Urothelium cell line (cell line): ENCODE data around the gene PARD3.

Experiments used
- DNase-seq: peaks from one replicate; pipeline ENCODE4 v3.0.0; 2011; ENCODE audit warnings: low spot score, mixed read lengths
- FAIRE-seq: peaks from 2 replicates; lab custom pipeline; 2011; peaks lifted over from hg19 to GRCh38; lab: Jason Lieb, UNC

The PARD3 gene

DNA sequence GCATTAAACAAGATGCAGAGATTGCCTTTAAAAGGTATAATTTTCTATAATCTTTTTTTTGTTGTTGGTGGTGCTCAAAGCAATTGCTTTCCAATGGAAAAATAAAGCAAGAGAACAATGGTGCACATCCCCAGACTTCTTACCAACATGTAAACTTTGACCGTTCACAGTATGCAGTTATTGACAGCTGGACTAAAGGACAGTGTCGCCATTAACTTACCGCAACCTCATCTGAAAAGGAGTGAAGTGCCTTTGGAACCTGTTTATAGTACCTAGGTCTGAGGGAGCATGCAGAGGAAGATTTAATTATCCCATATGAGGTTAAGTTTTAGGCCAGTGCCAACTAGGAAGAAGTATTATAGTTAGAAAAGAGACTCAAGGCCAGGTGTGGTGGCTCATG lies 654.5 kb downstream of the PARD3 start:
- DNase-seq = no peak
- no peak for FAIRE-seq

DNA sequence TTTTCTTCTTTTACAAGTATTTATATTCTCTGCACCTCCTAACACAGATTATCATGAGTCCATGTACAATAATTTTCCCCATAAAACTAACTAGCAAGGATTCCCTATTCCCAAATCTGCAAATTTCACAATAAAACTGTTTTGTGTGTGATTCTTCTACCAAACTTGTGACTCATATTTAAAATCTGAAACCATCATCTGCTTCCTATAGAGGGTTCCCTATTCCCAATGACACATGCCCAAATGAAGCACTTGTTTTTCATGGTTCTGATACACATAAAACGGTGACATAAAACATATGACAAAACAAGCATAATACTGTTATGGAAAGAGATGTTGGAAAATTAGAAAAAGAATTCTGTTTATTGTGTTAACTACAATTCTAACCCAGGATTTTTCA lies 657.6 kb downstream of the PARD3 start:
- FAIRE-seq (no peak), DNase-seq (no peak)

DNA sequence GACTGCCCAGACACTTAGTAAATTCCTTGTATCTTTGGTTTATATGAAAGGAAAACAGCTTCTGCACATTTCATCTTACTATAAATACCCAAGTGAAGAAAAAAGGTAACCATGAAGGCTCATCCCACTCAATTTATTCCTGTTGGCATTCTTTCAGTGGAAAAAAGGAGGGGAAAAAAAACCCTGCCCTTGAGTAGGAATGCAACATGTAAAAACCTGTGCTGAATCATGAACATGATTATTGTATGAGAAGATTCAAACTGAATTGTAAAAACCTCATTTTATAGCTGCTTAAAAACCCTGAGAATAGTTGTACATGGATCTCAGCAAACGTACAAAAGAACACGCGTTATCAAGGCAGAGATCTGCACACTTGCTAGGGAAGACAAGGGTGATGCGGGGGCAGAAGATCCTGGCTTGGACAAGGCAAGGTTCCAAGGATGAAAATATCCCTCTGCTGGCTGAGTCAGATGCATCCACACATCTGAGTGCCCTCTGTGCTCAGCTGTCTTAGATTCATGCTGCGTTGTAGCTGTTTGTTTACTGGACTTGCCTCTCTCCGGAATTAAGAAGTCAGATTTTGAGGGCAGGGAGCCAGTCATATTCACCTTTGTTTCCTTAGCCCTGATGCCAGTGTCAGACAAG lies 658.2 kb downstream of the PARD3 start:
- peak; percentile 17 for FAIRE-seq
- peak; percentile 59 for DNase-seq

DNA sequence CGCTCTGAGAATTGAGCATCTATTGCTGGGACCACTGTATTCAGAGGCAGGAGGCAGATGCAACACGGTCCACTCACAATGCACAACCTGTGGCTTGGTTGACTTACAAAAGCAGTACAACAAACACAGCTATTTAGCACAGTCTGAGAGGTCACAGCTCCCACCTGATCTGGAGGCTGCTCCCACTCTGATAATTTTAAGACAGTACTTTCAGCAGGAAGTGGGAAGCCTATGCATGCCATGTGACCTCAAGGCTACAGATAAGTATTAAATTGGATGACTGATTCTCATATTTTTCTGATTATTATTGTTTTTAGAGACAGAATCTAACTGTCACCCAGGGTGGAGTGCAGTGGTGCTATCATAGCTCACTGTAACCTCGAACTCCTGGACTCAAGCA lies 659.3 kb downstream of the PARD3 start:
- peak; percentile 70 for FAIRE-seq

DNA sequence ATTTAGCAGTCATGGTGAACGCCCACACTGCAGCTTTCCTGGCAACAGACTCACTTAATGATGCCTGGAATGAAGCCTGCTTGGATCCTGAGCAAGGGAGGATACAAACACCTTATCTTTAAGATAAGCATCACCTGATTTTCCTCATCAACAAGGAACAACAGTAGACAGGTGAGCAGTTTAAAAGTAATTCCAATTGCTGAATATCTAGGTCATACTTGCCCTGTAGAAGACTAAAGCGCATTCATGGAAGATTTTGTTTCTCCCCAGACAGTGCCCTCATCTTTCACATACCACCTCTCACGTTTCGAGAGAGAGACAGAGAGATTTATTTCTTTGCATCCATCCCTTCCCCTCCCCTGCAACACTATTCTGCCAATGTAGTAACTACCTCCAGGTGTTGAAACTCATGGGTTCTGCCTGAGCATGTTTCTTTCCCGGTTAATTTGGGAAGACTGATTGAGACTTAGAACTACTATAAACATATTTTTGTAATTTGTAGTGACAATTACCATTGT lies 660.7 kb downstream of the PARD3 start:
- no peak for FAIRE-seq
- DNase-seq = no peak

More for the DNA sequence above, 659.3 kb downstream of the PARD3 start:
- no peak for DNase-seq

DNA sequence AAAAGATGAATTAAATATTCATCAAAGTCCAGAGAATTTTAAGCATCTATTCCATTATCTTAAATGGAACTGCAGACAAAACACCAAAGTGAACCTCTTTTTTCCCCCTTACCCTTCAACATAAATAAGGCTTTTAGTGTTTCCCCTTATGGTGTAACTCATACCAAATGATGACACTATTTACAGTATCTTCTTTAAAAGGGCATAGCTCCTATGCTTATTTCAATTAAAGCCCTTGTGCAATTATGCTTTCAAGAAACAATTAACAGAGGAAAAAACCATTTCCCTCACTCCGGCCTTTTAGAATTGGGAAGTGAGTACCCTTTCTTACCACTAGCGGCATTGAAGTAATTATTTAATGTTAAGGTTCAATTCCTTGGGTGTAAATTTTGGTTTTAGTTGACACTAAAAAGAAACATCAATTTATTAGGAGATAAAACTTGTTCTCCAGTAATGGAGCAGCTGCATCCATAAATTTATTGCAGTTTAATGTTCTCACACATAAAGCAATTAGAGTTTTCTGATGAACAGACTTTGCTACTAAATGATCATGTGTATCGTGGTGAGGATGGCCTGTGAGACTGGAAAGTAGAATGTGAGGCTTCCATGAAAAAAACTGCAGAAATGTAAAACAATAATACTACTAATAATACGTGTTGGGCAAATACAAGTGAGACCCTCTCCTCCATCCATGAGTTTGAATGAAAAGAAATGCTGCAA lies 661.3 kb downstream of the PARD3 start:
- DNase-seq = no peak
- FAIRE-seq = no peak

DNA sequence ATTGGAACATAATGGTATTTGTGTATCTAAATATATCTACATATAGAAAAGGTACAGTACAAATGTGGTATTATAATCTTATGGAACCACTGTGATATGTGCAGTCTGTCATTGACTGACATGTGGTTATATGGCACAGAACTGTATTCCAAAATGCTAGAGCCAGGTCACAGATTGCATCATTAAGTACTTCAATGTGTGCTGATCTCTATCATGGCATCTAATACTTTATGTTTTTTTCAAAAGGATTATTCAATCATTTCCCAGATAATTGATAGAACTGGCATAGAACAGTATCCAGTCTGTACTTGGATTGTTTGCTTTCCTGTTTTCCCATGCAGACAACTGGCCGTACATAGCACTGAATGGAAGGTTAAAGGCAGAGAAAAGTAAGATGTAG lies 662.7 kb downstream of the PARD3 start:
- no peak for FAIRE-seq

DNA sequence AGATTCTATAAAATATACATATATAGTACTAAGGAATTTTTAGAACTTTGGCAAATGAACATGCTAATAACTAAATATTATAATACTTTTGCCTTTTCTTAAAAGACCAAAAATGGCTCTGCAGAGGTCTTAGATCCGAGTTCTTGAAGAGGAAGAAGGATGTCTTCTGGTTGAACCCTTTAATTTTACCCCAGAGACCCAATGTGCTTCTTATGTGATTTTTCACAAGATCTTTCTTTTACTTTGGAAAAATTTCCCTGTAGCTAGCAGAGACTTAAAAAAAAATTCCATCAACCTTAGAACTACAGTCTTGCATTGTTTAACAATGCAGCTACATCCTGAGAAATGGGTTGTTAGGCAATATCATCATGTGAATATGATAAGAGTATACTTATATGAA lies 663.2 kb downstream of the PARD3 start:
- FAIRE-seq (peak; percentile 17), DNase-seq (no peak)

More for the DNA sequence above, 662.7 kb downstream of the PARD3 start:
- no peak for DNase-seq

DNA sequence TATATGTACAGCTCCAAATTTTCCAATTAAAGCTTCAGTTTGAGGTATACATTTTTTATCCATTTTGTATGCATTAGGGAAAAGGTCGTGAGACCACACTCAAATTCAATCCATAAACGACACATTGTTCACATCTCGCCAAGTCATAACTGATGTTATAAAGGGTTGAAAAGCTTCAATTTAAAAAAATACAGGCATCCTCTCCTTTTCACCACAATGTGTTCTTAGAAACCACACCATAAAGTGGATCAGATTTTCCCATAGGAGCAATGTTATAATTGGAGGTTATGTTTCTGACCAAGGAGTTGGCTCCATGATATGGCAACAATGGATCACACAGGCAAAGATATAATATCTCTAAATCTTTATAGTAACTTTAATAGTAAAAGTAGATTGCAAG lies 663.6 kb downstream of the PARD3 start:
- FAIRE-seq (no peak), DNase-seq (no peak)

DNA sequence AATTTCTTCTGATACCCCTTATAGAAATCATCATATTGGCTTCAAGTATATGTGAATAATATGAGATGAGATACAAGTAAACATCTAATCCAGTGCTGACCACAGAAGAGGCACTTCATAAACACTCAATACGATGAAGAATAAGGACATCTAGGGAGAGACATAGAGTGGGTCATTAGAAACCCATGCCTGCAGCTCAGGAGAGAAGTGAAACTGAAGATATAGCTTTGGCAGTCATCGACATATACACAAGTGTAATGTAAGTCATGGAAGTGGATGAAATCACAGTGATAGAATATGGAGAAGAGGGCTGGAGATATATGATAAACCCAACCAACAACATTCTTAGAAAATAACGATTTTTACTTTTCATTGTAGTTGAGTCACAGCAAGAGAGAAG lies 665.0 kb downstream of the PARD3 start:
- DNase-seq (no peak), FAIRE-seq (no peak)

DNA sequence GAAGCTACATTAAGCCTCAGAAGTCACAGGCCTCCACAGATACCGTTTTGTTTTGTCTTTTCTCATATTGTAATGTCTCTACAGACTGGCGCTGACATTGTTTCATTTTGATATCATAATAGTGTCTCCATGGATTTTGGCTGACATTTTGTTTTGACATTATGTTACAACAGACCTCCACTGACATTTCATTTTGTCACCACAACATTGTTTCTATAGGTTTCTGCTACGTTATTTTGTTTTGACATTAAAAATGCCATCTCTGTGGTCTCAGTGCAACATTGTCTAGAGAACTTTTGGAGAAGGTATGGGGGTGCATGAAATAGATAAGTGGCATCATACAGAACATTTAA lies 666.8 kb downstream of the PARD3 start:
- no peak for FAIRE-seq

DNA sequence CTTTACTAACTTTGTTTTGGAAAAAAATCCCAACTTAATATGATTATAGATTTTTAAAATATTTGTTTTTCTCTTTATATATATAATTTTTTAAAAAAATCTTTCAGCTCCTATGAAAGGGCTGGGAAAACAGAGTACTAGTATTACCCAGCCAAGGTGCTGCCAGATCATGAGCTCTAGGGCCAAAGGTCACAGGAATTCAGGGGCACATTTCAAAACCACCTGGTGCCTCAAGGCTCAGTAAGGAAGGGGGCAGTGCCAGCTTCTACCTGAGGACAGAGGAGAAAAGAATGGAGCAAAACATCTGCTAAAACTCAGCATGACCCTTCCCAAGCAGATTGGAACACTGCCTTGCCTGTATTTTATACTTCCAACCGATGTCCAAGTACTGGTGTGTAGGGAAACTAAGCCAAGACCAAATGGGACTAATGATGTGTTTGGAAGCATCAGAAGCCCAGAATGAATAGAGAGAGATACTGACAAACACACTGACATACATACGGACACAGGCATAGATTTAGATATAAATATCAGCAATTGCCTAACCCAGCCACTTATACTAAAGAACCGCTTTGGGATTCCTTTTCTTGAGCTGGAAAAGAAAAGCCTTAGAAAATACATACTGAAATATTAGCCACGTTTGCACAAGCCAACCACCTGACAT lies 667.3 kb downstream of the PARD3 start:
- no peak for DNase-seq
- no peak for FAIRE-seq

More for the DNA sequence above, 666.8 kb downstream of the PARD3 start:
- no peak for DNase-seq

DNA sequence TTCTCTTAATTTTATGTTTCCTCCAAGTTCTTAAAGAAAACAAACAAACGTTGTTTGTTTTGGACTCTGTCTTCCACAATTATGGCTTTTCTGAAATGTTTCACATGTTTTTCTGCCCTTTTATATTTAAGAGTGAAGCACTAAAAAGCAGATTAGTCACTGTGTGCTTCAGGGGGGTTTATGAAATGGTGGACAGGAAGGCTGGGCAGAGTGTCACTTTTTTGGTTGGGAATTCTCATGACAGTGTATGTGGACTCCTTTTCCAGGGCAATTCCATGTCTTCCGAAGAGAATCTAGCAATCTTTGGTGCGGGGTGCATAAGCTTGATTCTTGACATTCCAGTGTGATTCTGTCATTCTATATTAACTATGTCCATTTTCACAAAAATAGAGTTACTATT lies 669.4 kb downstream of the PARD3 start:
- DNase-seq (peak; percentile 33), FAIRE-seq (no peak)

DNA sequence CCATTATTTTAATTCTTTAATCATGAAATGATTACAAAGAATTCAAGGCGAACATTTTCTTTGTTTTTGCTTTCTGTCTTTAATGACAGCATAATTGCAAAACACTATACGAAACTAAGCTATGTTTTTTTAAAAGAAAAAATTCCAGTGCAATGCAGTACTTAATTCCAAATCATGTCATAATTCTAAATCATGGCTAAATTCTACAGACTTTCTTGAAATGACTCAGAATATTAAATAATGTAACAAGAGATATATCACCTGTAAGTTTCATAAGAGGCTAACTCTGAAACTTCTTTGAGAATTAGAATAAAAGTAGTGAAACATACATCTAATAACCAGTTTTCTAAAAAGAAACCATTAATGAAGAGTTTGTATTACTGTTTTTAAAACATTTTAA lies 671.6 kb downstream of the PARD3 start:
- DNase-seq = no peak
- no peak for FAIRE-seq

DNA sequence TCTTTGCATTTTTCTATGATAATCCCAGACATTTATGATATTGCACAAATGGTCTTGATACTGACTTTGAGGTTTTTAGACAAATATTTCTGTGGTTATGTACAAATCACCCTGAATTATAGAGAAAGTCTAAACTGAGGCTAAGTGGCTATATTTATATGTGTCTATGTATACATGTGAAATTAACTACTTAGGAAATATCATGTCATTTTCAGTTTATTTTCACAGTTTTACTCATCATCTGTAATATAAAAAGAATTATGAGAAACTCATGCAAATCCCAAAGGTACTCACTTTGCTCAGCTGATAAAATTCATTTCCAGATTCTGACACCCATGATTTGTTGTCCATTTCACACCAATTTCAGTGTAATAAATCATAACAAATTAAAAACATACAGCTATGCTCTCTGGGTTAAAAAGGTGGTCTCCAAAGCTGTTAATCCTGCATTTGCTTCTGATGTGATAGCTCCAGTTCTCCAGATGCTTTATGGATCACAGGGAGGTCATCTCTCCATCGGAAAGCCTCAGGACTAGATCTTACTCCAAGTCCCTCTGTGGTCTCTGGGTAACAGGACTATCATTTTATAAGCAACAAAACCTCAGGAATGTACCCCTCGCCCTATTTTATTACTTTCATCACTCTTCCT lies 673.9 kb downstream of the PARD3 start:
- no peak for DNase-seq
- no peak for FAIRE-seq

DNA sequence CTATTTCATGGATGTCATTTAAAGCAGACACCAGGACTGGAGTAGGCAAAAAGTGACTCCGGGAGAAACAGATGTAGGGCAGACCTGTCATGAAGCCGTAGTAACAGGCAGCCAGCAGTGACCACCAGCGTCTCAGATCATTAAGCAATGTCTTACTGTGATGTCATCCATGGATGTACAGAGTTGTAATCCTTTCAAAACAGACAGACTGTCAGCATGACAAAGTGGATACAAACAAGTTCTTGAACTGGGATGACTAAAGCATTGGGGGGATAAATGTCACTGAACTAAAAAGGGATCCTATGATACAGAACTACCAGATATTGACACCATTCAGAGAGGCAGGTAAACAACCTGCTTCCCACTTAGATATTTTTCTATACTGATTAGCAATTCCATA lies 675.5 kb downstream of the PARD3 start:
- no peak for DNase-seq
- FAIRE-seq = no peak

DNA sequence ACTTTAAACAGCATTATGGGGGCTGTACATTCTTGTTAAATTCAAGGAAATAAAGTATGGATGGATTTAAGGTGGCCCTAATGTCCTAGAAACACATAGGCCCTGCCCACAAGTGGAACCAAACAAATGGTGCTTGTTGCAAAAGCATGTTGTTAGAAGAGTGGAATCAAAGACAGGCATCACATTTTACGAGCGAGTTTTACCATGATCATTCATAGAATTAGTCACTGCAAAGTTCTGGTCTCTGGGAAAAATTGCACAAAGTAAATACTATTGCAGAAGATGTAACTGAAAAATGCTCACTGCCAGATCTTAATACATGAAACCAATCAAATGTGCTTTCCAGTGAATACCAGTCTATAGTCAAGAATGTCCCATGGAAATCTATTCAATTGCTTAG lies 677.1 kb downstream of the PARD3 start:
- DNase-seq (no peak), FAIRE-seq (no peak)

DNA sequence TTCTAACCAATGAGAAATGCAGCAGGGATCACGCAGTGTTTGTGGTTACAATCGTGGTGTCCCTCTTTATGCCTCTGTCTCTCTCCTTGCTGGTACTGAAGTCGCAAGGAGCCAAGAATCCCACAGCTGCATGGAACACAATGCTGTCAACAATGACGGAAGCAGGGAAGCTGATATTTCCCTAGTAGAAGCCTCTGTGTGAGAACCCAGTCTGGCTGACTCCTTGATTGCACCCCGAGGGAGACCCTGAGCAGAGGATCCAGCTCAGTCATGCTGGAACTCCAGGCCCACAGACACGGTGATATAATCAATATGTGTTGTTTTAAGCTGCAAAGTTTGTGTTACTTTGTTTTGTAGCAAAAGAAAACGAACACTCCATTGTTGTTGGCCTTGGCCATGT lies 677.9 kb downstream of the PARD3 start:
- DNase-seq (no peak), FAIRE-seq (peak; percentile 9)

DNA sequence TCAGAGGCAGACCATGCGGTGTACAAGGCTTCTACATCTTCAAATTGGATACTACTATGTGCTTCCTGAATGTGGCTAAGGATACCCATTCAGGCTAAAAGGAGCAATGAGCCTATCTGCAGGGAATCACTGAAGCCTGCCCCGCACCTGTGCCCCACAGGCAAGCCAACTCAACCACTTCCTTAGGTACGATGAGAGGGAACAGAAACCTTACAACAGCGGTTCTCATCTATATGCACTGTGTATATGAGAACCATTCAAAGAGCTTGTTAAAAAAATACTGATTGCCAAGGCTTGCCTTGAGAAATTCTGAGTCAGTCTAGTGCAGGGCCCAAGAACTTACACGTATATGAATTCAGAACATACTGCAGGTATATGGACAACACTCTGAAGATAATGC lies 679.6 kb downstream of the PARD3 start:
- no peak for DNase-seq
- FAIRE-seq = no peak

DNA sequence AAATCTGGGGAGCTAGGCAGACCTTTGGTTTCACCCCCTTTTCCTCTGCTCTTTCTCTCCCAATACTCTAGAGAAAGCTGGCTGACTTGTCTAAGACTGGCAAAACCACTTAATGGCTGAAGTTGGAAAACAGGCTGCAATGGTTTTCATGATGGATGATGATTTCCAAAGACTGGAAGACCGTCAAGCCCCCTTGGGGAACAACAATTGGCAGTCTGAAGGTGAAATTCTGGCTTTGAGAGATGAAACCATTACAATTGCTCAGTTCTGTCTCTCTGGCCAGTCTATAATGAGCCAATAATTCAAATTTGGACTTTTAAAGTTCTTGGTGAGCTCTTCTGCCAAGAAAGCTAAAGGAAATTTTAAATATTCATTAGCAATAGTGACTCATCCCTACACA lies 680.5 kb downstream of the PARD3 start:
- DNase-seq = no peak
- FAIRE-seq = no peak

DNA sequence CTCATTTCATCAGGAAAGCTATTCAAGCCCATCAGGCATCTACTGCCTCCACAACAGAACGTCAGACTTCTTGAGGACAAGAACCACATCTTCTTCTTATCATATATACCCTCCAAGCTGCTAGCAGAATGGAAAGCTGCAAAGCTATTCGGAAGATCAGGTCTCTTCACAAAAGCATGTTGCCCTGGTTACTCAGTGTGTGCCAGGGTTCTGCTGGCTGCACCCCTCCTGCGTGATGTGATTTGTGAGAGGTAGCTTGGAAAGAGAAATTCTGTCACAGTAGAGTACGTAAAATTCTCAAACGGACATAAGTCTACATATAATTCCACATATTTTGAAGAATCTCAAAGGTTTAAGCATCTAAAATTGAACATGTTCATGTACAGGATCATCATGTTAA lies 681.7 kb downstream of the PARD3 start:
- FAIRE-seq = no peak
- DNase-seq = no peak

DNA sequence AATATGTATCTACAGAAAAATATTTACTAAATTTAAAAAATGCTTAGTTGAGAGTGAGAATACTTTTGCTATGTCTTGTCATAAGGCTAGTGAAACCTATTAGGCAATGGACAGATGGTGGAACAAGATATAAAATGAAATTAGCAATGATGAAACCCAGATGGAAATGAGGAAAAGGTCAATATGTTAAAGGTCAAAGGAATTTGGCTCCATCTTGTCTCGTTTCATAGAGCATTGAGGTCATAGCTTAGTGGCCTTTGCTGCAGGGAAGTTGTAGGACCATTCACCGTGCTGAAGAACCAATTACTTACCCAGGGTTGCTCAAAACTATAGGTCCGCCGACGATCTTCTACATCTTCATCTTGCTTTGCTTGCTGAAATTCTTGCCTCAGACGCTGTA lies 683.9 kb downstream of the PARD3 start:
- no peak for FAIRE-seq
- no peak for DNase-seq
